B cell (primary cell): ENCODE data around the gene DRD2. TPM values are rescaled to one million over a fixed set of nuclear protein-coding genes. Genes with fewer than 3 reads are reported as not detected.

ENCODE experiments used
- ATAC-seq: fragments of 200-7000 bp; cut with Tn5 transposase; one replicate; pipeline ENCODE4 v1.10.0; 2021; ENCODE audit warnings: low read depth, mild to moderate bottlenecking, moderate number of reproducible peaks, moderate library complexity
- CTCF ChIA-PET: fragments of 350-600 bp; sonication (Branson Sonifier 250); formaldehyde crosslinking; loops from one replicate; lab custom pipeline; 2021; ENCODE audit warnings: antibody characterized with exemption, inconsistent platforms; lab: Charles Lee
- POLR2A ChIA-PET: fragments of 350-600 bp; sonication (Branson Sonifier 250); formaldehyde crosslinking; loops from one replicate; lab custom pipeline; 2021; ENCODE audit warnings: antibody characterized with exemption; lab: Charles Lee
- DNase-seq: peaks from one replicate; pipeline ENCODE4 v3.0.0; 2013
- H2AFZ ChIP-seq: 2 replicates; pipeline ENCODE4 v1.6.1; 2012; ENCODE audit warnings: mild to moderate bottlenecking, low read depth, low read length; ENCODE audit not compliant: insufficient read depth, poor library complexity, severe bottlenecking
- H3K27ac ChIP-seq, 2 donors: 1 replicate in 1 of 2; 2 replicates in 1 of 2; pipeline ENCODE4 v1.5.1; 2012 to 2013; ENCODE audit warnings: low read length in 2 of 2, mild to moderate bottlenecking in 2 of 2, moderate library complexity in 1 of 2
- H3K27me3 ChIP-seq, 4 experiments: fragments of 200-600 bp in 1 of 4; sonication (generic) in 1 of 4; replicated peaks in 1 of 4; 1 replicate in 2 of 4; 2 replicates in 2 of 4; pipeline versions ENCODE4 v1.6.1 to v1.7.0; 2013 to 2016; ENCODE audit warnings: low read length in 3 of 4, mild to moderate bottlenecking in 2 of 4, mixed read lengths in 1 of 4, moderate library complexity in 1 of 4; ENCODE audit not compliant: insufficient read depth in 4 of 4, control insufficient read depth in 3 of 4; ENCODE audit errors: control extremely low read depth in 1 of 4
- H3K36me3 ChIP-seq, 2 experiments: replicated peaks in 1 of 2; 1 replicate in 1 of 2; 2 replicates in 1 of 2; pipeline versions ENCODE4 v1.6.1 to v1.7.1; 2013; ENCODE audit warnings: low read length in 1 of 2; ENCODE audit not compliant: insufficient read depth in 2 of 2, control insufficient read depth in 1 of 2; ENCODE audit errors: control extremely low read depth in 1 of 2, extremely low read depth in 1 of 2
- H3K4me1 ChIP-seq, 2 donors: fragments of 200-600 bp in 1 of 2; sonication (generic) in 1 of 2; 1 replicate in 1 of 2; 2 replicates in 1 of 2; pipeline versions ENCODE4 v1.5.1 to v1.6.1; 2013 to 2017; ENCODE audit warnings: low read length in 2 of 2; ENCODE audit not compliant: control insufficient read depth in 2 of 2, insufficient read depth in 2 of 2
- H3K4me2 ChIP-seq: replicated peaks from 2 replicates; pipeline ENCODE3; 2012; ENCODE audit warnings: mild to moderate bottlenecking, low read depth, low read length; ENCODE audit not compliant: poor library complexity, severe bottlenecking
- H3K4me3 ChIP-seq, 5 experiments: fragments of 200-600 bp in 1 of 5; sonication (generic) in 1 of 5; 1 replicate in 3 of 5; 2 replicates in 2 of 5; pipeline versions ENCODE4 v1.5.1 to v1.7.0; 2011 to 2016; ENCODE audit warnings: low read length in 4 of 5, mild to moderate bottlenecking in 4 of 5, low read depth in 2 of 5, control low read depth in 1 of 5, moderate library complexity in 1 of 5; ENCODE audit not compliant: insufficient read depth in 1 of 5; ENCODE audit errors: control extremely low read depth in 1 of 5, extremely low read depth in 1 of 5
- H3K79me2 ChIP-seq: fragments of 200-600 bp; sonication (generic); one replicate; pipeline ENCODE4 v1.6.0; 2016; ENCODE audit warnings: low read length; ENCODE audit not compliant: control insufficient read depth, insufficient read depth
- H3K9ac ChIP-seq: fragments of 200-600 bp; sonication (generic); 2 replicates; pipeline ENCODE4 v1.6.1; 2017; ENCODE audit warnings: mild to moderate bottlenecking, low read length, moderate library complexity
- H3K9me3 ChIP-seq, 3 donors: one replicate each; pipeline versions ENCODE4 v1.6.1 to v1.7.1; 2013; ENCODE audit warnings: low read length in 2 of 3; ENCODE audit not compliant: control insufficient read depth in 2 of 3, insufficient read depth in 1 of 3; ENCODE audit errors: control extremely low read depth in 1 of 3
- H4K20me1 ChIP-seq: 2 replicates; pipeline ENCODE4 v1.6.0; 2012; ENCODE audit warnings: mild to moderate bottlenecking, low read length; ENCODE audit not compliant: insufficient read depth, control insufficient read depth, poor library complexity, severe bottlenecking
- H3K27ac Mint-ChIP-seq: one replicate; pipeline ENCODE4 v1.8.0; 2021; ENCODE audit warnings: mixed read lengths
- H3K27me3 Mint-ChIP-seq: one replicate; pipeline ENCODE4 v1.8.0; 2021; ENCODE audit warnings: mixed read lengths
- H3K4me1 Mint-ChIP-seq: one replicate; pipeline ENCODE4 v1.8.0; 2021; ENCODE audit warnings: mixed read lengths
- H3K4me3 Mint-ChIP-seq: one replicate; pipeline ENCODE4 v1.8.0; 2021; ENCODE audit warnings: mixed read lengths
- H3K9me3 Mint-ChIP-seq: one replicate; pipeline ENCODE4 v1.8.0; 2022; ENCODE audit warnings: mixed read lengths; ENCODE audit not compliant: insufficient read depth
- EZH2 ChIP-seq: IDR thresholded peaks from 2 replicates; pipeline ENCODE4 v1.6.1; 2012; ENCODE audit warnings: borderline replicate concordance, low read depth, mild to moderate bottlenecking, moderate library complexity, low read length; ENCODE audit not compliant: insufficient read depth, poor library complexity, severe bottlenecking
- WGBS: methylation state at CpG from one replicate; pipeline ENCODE4 v1.1.5; 2013; ENCODE audit warnings: missing lambda C conversion rate; ENCODE audit not compliant: insufficient coverage; 5-methylcytosine and 5-hydroxymethylcytosine counted together
- intact Hi-C: fragments of 100-400 bp; cut with micrococcal nuclease; formaldehyde crosslinking; loops from one replicate; pipeline ENCODE4 v1.10.0; 2022
- polyA plus RNA-seq: library from polyadenylated mRNA; depleted of rRNA; stranded (reverse); fragments of >200 nt; gene quantifications from 2 replicates; pipeline ENCODE4 v1.2.3, GENCODE V29; 2012
- total RNA-seq, 2 donors: library from RNA; stranded (reverse); fragments of 120-200 nt in 1 of 2; gene quantifications; 1 replicate in 1 of 2; 2 replicates in 1 of 2; pipeline versions ENCODE4 v1.2.3 to v1.2.4, GENCODE V29; 2013 to 2022
- TF ChIP-seq, protein P1 (sequence below): fragments of 200-600 bp; IDR thresholded peaks from one replicate; pipeline ENCODE4 v1.8.0; 2022; ENCODE audit warnings: antibody characterized with exemption, mild to moderate bottlenecking

Gene DRD2
- total and polyA plus RNA-seq, 2 donors (not counting 1 experiment from before 2014, with no cell fraction given), result not detected

DNA sequence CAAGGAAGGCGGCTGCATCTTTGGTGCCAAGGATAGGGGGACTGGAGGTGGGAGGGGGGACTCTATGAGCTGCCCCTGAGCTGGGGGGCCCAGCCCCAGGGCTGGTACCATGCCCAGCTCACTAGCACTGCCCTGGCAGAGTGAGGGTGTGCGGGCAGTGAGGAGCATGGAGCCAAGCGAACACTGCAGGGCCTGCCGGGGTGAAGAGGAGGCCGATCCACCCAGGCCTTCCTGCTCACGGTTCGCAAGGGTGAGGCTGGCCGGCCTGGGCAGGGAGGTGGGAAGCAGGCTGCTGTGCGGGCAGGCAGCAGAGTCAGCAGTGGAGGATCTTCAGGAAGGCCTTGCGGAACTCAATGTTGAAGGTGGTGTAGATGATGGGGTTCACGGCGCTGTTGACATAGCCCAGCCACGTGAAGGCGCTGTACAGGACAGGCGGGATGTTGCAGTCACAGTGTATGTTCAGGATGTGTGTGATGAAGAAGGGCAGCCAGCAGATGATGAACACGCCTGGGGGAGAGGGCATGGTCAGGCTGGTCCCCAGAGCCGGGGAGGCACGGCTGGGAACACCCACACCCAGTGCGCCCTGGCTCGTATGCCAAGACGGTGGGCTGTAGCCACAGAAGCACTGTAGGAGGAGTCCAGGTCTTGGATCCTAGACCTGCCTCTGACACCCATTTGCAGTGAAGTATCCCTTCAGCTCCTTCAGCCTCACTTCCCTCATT is 64.6 kb downstream of the DRD2 start:
- Histone ChIP-seq H4K20me1 (no peaks in the 10 kb centered on the region), H3K9me3 (peaks cover 0 to 3% (median 0%) of the 10 kb centered on the region in 3 donors), H3K4me3 (no peak overlapping the region), H2AFZ (no peak overlapping the region), H3K27ac (no peak overlapping the region), H3K79me2 (no peaks in the 10 kb centered on the region), H3K4me1 (no peaks in the 10 kb centered on the region), H3K9ac (no peak overlapping the region), H3K4me2 (no peak overlapping the region), H3K27me3 (no peaks in the 10 kb centered on the region), H3K36me3 (no peaks in the 10 kb centered on the region)
- H3K4me1 Mint-ChIP-seq, result no peaks in the 10 kb centered on the region
- intact Hi-C loops, result no loop called here
- H3K4me3 Mint-ChIP-seq, result no peak overlapping the region
- H3K9me3 Mint-ChIP-seq, result peaks cover 2% of the 10 kb centered on the region
- POLR2A ChIA-PET, result no interaction called here
- DNase-seq, result no peak
- 90% methylated on average over 21 of the region's 21 CpGs for WGBS
- TF ChIP-seq, protein P1, sequence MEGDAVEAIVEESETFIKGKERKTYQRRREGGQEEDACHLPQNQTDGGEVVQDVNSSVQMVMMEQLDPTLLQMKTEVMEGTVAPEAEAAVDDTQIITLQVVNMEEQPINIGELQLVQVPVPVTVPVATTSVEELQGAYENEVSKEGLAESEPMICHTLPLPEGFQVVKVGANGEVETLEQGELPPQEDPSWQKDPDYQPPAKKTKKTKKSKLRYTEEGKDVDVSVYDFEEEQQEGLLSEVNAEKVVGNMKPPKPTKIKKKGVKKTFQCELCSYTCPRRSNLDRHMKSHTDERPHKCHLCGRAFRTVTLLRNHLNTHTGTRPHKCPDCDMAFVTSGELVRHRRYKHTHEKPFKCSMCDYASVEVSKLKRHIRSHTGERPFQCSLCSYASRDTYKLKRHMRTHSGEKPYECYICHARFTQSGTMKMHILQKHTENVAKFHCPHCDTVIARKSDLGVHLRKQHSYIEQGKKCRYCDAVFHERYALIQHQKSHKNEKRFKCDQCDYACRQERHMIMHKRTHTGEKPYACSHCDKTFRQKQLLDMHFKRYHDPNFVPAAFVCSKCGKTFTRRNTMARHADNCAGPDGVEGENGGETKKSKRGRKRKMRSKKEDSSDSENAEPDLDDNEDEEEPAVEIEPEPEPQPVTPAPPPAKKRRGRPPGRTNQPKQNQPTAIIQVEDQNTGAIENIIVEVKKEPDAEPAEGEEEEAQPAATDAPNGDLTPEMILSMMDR, result no peak
- TF ChIP-seq EZH2, result no peak
- no peak for ATAC-seq
- no peak overlapping the region for H3K27ac Mint-ChIP-seq
- CTCF ChIA-PET, result no interaction called here
- H3K27me3 Mint-ChIP-seq, result peaks cover 7% of the 10 kb centered on the region

DNA sequence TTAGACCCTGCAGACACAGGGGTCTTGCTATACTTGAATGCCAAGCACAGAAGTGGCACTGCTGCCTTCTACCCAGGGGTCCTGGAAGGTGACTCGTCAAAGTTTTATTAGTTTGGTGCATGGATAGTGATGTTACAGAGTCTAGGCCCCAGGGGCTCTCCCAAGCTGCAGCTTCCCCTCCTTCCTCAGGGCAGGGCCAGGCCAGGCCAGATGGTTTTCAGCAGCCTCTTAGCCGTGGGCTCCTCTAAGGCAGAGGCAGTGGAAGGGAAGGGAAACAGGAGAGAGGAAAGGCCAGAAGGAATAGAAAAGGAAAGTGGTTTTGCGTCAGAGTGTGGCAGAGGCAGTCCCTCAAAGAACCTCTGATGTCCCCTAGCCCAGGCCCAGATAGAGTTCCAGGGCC is 65.7 kb downstream of the DRD2 start:
- DNase-seq (no peak), ATAC-seq (no peak)
- no peaks in the 10 kb centered on the region for H3K4me1 ChIP-seq
- Mint-ChIP-seq H3K4me1 (no peaks in the 10 kb centered on the region), H3K9me3 (no peaks in the 10 kb centered on the region), H3K27ac (no peak overlapping the region), H3K27me3 (peaks cover 3% of the 10 kb centered on the region), H3K4me3 (no peak overlapping the region)
- no peaks in the 10 kb centered on the region for H3K79me2 ChIP-seq
- intact Hi-C loops, result no loop called here
- TF ChIP-seq, protein P1, result no peak
- no peak for TF ChIP-seq EZH2
- no peak overlapping the region for H3K4me3 ChIP-seq
- no peak overlapping the region for H2AFZ ChIP-seq
- H3K4me2 ChIP-seq, result no peak overlapping the region
- 100% methylated on average over 1 of the region's 3 CpGs for WGBS
- no peak overlapping the region for H3K27ac ChIP-seq
- H3K9me3 ChIP-seq, result peaks cover 0 to 3% (median 0%) of the 10 kb centered on the region in 3 donors
- no peaks in the 10 kb centered on the region for H4K20me1 ChIP-seq
- ChIA-PET POLR2A (no interaction called here), CTCF (no interaction called here)
- H3K27me3 ChIP-seq, result no peaks in the 10 kb centered on the region
- no peaks in the 10 kb centered on the region for H3K36me3 ChIP-seq
- no peak overlapping the region for H3K9ac ChIP-seq
